ENCODE measurements around the gene TMEM131.

DNA sequence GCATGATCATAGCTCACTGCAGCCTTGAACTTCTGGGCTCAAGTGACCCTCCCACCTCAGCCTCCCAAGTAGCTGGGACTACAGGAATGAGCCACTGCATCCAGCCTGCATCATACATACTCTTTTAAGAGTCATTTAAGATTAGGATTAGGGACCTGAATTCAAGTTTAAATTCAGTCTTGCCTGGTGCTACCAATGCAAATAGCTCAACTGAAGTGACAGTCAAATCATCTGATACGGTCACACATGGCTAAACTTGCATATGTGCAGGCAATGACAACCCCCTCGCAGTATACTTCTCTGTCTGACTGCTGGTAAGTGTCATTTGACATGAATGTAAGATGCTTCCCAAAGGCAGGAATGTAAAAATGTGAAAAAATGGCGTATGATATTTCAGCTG is 31.8 kb upstream of the TMEM131 start:
- no peak for TF ChIP-seq POLR2A (IDR thresholded peaks at IDR 0.05)
- TF ChIP-seq, protein P1, sequence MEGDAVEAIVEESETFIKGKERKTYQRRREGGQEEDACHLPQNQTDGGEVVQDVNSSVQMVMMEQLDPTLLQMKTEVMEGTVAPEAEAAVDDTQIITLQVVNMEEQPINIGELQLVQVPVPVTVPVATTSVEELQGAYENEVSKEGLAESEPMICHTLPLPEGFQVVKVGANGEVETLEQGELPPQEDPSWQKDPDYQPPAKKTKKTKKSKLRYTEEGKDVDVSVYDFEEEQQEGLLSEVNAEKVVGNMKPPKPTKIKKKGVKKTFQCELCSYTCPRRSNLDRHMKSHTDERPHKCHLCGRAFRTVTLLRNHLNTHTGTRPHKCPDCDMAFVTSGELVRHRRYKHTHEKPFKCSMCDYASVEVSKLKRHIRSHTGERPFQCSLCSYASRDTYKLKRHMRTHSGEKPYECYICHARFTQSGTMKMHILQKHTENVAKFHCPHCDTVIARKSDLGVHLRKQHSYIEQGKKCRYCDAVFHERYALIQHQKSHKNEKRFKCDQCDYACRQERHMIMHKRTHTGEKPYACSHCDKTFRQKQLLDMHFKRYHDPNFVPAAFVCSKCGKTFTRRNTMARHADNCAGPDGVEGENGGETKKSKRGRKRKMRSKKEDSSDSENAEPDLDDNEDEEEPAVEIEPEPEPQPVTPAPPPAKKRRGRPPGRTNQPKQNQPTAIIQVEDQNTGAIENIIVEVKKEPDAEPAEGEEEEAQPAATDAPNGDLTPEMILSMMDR (IDR thresholded peaks at IDR 0.05 in 4 of 5, conservative IDR thresholded peaks at IDR 0.05 in 1 of 5): no peak
